HG03060 (cell line): ENCODE results near the gene MOCOS.
"Not testable (repeated sequence)": the region's sequence is repeated elsewhere in the genome, so short reads cannot be mapped to it uniquely, and the experiment has no call there.

Experiments used
- ATAC-seq: cut with Tn5 transposase; IDR thresholded peaks from one replicate; pipeline ENCODE4 v1.9.1; 2021; ENCODE audit warnings: low read depth, moderate number of reproducible peaks; ENCODE audit not compliant: unreplicated experiment

Gene MOCOS

GRCh38 chr18:36199691-36200295, 12.5 kb downstream of the MOCOS start:
- ATAC-seq = no peak

DNA sequence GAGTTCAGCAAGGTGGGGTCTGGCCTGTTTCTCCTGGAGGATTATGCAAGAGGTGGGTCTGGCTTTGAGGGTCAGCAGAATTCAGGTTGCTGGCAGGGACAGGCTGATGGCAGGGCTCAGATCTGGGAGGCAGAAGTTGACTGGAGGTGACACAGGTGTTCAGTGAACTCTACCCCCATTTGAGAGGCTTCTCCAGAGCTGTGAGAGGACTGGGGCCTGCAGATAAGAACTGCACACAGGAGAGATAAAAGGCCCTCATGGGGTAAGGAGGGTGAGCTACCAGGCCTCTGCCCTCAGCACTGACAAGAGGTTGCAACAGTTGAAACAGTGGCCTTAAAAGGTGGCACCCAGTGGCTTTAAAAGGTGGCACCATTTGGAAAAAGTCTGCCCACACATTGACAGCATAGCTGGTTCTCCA, 13.1 kb downstream of the MOCOS start:
- no peak for ATAC-seq

GRCh38 chr18:36201765-36202164, 14.5 kb downstream of the MOCOS start:
- no peak for ATAC-seq

DNA sequence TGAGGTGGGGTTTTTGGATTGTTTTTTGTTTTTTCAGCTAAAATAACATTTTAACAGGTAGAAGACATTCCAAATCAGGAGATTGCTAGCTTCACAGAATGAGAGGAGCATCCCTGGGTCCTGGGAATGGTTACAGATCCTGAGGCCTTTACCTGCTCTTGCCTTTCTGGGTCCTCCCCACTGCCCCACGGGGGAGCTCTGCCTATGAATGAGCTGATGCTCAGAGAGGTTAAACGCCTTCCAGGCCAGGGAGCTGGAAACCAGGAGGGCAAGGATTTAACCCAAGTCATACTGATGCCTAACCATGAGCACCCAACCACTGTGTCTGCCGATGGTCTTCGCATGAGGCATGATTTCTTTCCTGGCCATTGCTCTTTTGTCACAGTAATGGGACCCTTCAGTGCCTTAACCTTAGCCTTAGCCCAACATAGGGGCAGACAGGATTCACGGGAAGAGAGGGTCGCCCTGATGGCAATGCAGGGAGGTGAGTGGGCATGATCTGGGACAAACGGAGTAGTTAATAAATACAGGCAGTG, 16.1 kb downstream of the MOCOS start:
- ATAC-seq = no peak

GRCh38 chr18:36205166-36205565, 17.9 kb downstream of the MOCOS start:
- no peak for ATAC-seq

DNA sequence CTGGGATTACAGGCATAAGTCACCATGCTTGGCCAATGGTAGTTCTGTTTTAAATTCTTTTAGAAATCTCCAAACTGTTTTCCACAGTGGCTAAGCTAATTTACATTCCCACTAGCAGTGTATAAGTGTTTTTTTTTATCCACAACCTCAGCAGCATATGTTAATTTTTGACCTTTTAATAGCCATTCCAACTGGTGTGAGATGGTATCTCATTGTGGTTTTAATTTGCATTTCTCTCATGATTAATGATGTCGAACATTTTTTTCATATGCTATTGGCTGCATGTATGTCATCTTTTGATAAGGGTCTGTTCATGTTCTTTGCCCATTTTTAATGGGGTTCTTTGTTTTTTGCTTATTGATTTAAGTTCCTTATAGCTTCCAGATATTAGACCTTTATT, 20.0 kb downstream of the MOCOS start:
- ATAC-seq = no peak

DNA sequence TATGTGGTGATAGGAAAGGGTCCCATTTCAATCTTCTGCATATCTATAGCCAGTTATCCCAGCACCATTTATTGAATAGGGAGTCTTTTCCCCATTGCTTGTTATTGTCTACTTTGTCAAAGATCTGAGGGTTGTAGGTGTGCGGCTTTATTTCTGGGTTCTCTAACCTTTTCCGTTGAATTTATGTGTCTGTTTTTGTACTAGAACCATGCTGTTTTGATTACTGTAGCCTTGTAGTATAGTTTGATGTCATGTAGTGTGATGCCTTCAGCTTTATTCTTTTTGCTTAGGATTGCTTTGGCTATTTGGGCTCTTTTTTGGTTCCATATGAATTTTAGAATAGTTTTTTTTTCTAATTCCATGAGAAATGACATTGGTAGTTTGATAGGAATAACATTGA, 20.7 kb downstream of the MOCOS start:
- not testable (repeated sequence) for ATAC-seq

GRCh38 chr18:36211612-36212065, 24.3 kb downstream of the MOCOS start:
- no peak for ATAC-seq

DNA sequence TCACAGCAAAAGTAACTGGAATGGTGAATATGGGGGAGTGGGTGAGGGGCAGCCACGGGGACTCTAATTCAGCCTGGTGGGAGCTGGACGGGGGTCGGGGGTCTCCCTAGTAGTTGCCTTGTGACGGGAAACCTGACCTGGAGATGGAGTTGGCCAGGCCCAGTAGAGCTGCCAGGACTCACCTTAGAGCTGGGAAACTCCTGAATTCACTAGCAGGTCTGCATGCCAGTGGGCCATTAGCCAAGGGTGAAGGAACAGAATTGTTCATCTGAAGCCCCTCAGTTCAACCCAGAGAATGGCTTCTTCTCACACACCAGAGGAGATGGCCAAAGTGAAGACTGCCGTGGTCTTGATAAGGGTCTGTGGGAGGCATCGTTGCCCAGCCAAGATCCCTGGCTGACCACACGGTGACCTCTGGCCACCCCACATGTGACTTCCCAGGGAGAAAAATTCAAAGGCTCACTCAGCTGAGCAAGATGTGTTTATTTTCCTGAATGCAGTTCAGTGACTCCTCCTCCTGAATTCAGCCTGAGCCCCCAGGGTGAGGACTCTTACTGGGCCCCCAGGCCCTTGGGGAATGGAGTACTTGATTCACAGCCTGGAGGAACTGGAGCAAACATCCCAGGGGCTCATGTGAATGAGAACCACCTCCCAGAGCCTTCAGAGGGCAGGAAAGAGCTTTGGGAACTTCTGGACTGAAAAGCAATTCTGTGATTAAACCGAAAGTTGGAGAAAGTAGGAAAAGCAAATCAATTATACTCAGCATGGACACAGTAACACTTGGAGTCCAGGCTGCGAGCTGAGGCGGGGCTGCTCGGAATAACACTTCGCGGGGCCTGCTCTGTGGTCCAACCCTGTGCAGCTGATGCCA, 25.2 kb downstream of the MOCOS start:
- no peak for ATAC-seq

DNA sequence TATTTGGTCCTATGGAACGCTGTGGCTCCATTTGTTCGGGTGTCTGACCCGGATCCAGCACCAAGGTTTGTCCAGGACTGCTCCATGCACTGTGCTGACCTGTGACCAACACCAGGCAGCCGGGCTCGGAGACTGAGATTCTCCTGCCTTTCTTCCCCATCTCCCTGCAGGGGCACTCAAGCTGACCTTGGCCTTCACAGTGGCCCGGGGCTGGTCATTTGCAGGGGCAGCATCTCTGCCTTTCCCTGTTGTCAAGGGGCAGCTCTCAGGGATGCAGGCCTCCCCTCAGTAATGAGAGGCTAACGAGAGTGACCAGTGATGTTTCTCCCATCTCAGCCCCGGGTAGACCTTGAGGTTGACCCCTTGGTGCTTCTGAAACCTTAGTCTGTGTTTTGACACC, 27.5 kb downstream of the MOCOS start:
- ATAC-seq = no peak

DNA sequence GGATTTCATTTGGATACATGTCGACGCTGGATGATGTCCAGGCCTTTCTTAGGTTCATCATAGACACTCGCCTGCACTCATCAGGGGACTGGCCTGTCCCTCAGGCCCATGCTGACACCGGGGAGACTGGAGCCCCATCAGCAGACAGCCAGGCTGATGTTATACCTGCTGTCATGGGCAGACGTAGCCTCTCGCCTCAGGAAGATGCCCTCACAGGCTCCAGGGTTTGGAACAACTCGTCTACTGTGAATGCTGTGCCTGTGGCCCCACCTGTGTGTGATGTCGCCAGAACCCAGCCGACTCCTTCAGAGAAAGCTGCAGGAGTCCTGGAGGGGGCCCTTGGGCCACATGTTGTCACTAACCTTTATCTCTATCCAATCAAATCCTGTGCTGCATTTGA, 28.3 kb downstream of the MOCOS start:
- ATAC-seq = no peak

DNA sequence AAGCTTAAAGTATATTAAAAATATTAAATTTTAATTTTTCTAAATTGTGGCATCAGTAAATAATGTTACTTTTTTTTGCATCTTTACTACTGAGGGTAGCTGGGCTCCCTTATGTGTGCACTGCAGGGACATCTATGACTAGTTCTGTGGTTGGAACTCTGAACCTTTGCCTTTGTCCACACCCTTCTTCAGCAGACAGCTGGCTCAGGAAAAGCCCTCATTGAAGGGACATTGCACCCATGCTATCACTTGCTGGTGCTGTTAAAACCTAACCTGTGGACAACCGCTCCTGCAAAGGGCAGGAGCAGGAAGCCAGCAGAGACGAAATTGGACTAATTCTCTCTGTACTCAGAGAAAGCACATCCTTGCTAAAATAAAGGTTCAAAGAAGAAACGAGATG, 30.1 kb downstream of the MOCOS start:
- no peak for ATAC-seq

DNA sequence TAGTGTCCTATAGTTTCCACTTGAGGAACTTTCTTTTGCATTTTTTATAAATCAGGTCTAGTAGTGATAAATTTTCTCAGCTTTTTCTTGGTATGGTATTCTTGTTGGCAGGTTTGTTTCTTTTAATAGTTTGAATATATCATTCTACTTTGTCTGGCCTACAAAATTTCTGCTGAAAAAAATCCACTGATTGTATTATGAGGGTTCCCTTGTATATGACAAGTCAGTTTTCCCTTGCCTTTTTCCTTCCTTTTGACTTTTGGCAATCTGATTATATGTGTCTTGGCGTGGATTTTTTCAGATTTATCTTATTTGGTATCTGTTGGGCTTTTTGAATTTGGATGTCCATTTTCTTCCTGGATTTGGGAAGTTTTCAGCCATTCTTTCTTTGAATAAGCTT, 41.9 kb downstream of the MOCOS start:
- no peak for ATAC-seq

GRCh38 chr18:36240510-36240909, 53.2 kb downstream of the MOCOS start:
- ATAC-seq = not testable (repeated sequence)

DNA sequence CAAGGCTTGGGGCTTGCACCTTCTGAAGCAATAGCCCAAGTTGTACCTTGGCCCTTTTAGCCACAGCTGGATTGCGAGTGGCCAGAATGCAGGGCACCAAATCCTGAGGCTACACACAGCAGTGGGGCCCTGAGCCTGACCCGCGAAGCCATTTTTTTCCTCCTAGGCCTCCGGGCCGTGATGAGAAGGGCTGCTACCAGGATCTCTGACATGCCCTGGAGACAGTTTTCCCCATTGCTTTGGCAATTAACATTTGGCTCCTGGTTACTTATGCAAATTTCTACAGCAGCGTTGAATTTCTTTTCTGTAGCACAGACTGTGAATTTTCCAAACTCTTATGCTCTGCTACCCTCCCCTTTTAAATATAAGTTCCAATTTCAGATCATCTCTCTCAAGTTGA, 54.5 kb downstream of the MOCOS start:
- no peak for ATAC-seq

GRCh38 chr18:36247036-36247435, 59.7 kb downstream of the MOCOS start:
- ATAC-seq = no peak

DNA sequence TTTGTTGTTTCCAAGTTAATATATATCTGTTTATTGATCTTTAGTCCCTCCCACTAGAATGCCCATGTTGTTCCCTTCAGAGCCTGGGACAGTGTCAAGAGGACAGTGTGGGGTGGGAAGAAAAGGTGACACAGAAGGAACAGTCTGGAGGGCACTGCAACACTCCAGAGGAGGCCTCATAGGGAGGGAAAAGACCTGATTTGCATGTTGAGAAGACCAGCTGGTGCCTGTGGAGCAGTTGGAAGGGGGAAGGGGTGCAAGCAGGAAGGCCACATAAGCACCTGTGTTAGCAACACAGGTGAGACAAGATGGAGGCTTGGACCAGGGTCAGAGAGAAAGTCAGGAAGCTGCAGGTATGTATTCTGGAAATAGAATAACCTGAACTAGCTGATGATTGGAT, 62.1 kb downstream of the MOCOS start:
- no peak for ATAC-seq

- no peak for ATAC-seq
These were observed 63.5 kb downstream of the MOCOS start for GRCh38 chr18:36250827-36251226.

GRCh38 chr18:36255072-36255698, 67.9 kb downstream of the MOCOS start:
- ATAC-seq = no peak

GRCh38 chr18:36256094-36256493, 68.8 kb downstream of the MOCOS start:
- no peak for ATAC-seq

GRCh38 chr18:36262971-36263370, 75.7 kb downstream of the MOCOS start:
- no peak for ATAC-seq
